ENCODE results near the gene CBX3. TPM values are rescaled to one million over a fixed set of nuclear protein-coding genes. Genes with fewer than 3 reads are reported as not detected.
"Not testable (repeated sequence)": the region's sequence is repeated elsewhere in the genome, so short reads cannot be mapped to it uniquely, and the experiment has no call there.

Gene CBX3
- 139 and 151 TPM in 2 replicates for total RNA-seq

DNA sequence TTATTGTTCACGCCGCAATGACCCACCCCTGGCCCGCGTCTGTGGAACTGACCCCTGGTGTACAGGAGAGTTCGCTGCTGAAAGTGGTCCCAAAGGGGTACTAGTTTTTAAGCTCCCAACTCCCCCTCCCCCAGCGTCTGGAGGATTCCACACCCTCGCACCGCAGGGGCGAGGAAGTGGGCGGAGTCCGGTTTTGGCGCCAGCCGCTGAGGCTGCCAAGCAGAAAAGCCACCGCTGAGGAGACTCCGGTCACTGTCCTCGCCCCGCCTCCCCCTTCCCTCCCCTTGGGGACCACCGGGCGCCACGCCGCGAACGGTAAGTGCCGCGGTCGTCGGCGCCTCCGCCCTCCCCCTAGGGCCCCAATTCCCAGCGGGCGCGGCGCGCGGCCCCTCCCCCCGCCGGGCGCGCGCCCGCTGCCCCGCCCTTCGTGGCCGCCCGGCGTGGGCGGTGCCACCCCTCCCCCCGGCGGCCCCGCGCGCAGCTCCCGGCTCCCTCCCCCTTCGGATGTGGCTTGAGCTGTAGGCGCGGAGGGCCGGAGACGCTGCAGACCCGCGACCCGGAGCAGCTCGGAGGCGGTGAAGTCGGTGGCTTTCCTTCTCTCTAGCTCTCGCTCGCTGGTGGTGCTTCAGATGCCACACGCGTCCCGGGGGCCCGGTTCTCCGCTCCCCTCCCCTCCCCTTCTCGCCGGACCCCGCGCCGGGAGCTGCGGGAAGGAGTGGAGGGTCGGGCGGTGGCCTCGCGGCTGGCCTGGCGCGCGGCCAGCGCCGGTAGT lies at the start of gene CBX3:
TSS of gene CBX3 (plus strand) at position 499 of the 772 bp plus-strand sequence. CDS start 1,254 bp downstream, outside the sequence.
- H3K4me3 ChIP-seq (ENCODE audit: low read depth, low read length) = peak within 1 kb of the TSS; percentile 94
- TF ChIP-seq, protein P1, sequence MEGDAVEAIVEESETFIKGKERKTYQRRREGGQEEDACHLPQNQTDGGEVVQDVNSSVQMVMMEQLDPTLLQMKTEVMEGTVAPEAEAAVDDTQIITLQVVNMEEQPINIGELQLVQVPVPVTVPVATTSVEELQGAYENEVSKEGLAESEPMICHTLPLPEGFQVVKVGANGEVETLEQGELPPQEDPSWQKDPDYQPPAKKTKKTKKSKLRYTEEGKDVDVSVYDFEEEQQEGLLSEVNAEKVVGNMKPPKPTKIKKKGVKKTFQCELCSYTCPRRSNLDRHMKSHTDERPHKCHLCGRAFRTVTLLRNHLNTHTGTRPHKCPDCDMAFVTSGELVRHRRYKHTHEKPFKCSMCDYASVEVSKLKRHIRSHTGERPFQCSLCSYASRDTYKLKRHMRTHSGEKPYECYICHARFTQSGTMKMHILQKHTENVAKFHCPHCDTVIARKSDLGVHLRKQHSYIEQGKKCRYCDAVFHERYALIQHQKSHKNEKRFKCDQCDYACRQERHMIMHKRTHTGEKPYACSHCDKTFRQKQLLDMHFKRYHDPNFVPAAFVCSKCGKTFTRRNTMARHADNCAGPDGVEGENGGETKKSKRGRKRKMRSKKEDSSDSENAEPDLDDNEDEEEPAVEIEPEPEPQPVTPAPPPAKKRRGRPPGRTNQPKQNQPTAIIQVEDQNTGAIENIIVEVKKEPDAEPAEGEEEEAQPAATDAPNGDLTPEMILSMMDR (conservative IDR thresholded peaks at IDR 0.05; ENCODE audit: low read depth, low read length) = no peak
- DNase-seq (ENCODE audit: low read depth) = no peak

DNA sequence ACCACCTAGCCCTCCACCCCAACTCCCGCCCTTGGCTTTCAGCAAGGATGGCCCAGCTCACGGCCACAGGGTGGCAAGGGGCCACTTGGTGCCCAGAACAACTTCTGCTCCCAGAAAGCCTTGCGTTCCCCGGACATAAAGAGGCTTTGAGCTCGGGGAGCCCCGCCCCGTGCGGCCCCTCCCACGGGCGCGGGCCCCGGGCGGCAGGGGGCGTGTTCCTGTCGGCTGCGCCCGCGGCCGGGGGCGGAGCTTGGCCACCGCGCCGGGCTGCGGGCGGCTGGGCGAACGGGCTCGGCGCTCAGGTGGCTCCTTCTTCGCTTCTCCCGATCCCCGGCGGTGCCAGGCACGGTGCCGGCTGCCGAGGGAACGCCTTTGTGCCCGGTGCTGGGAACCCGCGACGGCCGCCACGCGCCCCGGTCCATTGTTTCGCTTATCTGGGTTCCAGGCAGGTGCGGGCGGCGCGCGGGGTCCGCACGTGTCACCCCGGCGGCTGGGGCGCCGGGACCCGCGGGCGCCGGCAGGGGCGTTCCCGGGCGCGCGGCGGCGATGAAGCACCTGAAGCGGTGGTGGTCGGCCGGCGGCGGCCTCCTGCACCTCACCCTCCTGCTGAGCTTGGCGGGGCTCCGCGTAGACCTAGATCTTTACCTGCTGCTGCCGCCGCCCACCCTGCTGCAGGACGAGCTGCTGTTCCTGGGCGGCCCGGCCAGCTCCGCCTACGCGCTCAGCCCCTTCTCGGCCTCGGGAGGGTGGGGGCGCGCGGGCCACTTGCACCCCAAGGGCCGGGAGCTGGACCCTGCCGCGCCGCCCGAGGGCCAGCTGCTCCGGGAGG lies 49.4 kb upstream of the CBX3 start, which contains the start of gene NFE2L3:
TSS of gene NFE2L3 (plus strand) at position 246 of the 829 bp plus-strand sequence. CDS start at position 547, 301 bp downstream.
- DNase-seq (ENCODE audit: low read depth) = no peak
- TF ChIP-seq, protein P1 (conservative IDR thresholded peaks at IDR 0.05; ENCODE audit: low read depth, low read length) = peak; percentile 2
- peak within 1 kb of the TSS; percentile 63 for H3K4me3 ChIP-seq (ENCODE audit: low read depth, low read length)

DNA sequence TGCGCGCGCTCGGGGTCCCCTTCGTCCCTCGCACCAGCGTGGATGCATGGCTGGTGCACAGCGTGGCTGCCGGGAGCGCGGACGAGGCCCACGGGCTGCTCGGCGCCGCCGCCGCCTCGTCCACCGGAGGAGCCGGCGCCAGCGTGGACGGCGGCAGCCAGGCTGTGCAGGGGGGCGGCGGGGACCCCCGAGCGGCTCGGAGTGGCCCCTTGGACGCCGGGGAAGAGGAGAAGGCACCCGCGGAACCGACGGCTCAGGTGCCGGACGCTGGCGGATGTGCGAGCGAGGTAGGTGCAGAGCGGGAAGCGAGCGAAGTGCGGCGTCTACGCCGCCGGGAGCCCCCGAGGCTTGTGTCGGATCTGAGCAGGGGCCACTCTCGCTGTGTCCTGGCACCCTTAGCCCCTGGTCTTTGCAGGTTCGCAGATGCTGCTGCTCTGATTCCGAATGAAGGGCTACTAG lies 48.7 kb upstream of the CBX3 start:
- H3K4me3 ChIP-seq (ENCODE audit: low read depth, low read length) = peak overlapping the region; percentile 63
- DNase-seq (ENCODE audit: low read depth) = not testable (repeated sequence)

DNA sequence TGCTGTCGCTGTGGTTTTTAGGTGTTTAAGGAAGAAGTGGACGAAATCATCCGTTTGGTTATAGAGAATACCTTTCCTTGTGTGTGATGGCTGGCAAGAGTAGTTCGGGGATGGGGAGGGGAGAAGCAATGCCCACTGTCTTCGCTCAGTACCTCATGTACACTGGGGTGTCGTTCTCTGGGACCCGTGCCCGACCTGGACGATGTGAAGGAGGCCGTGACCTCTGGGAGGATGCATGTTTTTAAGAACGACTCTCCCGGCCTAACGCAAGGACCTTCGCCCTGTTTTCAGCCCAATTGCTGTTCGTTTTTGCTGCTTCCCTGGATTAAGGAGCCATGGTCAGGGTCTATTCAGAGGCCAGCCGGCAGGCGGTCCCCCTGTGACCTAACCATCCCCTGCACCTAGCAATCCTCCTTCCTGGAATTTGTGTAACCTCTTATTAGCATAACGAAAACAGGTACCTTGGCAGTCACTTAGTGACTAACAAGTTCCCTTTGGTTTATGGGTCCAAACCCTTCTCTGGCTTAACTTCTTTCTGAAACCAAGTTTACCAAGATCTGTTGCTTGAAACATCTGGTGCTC lies 48.2 kb upstream of the CBX3 start:
- TF ChIP-seq, protein P1 (conservative IDR thresholded peaks at IDR 0.05; ENCODE audit: low read depth, low read length) = no peak
- H3K4me3 ChIP-seq (ENCODE audit: low read depth, low read length) = peak overlapping the region; percentile 63
- no peak for DNase-seq (ENCODE audit: low read depth)

DNA sequence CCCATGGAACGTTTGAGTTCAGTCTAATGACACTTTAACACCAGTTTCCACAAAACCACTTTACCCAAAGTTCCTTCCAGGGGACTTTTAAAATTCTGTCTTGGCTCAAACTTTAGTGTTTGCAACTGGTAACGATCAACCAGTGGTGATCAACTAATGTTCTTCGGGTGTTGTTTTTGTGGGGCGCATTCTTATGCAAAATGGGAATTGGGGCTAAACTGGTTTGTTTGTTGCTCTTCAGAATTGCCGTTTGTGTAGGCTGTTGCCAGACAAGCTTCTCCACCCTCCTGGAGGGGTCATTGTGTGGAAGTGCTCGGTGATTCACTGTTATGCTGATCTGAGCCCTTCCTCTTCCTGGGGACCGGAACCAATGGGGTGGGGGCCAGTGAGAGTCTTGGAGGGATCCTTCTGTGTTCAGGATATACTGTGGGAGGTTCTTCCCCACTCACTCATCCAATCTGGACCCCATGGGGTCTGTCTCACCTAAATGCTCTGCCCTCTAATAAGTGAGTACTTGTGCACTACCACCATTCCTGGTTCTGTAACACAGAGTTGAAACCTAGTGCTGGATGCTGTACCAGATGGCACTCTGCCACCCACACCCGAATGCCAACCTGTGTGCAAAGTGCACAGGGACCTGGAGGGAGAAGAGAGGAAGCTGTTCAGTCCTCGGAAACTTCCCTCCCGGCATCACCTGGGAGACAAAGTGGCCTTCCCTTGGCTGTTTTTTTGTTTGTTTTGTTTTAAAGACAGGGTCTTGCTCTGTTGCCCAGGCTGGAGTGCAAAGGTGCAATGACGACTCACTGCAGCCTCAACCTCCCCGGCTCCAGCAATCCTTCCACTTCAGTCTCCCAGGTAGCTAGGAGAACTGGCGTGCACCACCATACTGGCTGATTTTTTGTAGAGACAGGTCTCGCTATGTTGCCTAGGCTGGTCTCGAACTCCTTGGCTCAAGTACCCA lies 47.4 kb upstream of the CBX3 start:
- peak overlapping the region; percentile 63 for H3K4me3 ChIP-seq (ENCODE audit: low read depth, low read length)
- DNase-seq (ENCODE audit: low read depth) = no peak
- TF ChIP-seq, protein P1 (conservative IDR thresholded peaks at IDR 0.05; ENCODE audit: low read depth, low read length) = no peak

DNA sequence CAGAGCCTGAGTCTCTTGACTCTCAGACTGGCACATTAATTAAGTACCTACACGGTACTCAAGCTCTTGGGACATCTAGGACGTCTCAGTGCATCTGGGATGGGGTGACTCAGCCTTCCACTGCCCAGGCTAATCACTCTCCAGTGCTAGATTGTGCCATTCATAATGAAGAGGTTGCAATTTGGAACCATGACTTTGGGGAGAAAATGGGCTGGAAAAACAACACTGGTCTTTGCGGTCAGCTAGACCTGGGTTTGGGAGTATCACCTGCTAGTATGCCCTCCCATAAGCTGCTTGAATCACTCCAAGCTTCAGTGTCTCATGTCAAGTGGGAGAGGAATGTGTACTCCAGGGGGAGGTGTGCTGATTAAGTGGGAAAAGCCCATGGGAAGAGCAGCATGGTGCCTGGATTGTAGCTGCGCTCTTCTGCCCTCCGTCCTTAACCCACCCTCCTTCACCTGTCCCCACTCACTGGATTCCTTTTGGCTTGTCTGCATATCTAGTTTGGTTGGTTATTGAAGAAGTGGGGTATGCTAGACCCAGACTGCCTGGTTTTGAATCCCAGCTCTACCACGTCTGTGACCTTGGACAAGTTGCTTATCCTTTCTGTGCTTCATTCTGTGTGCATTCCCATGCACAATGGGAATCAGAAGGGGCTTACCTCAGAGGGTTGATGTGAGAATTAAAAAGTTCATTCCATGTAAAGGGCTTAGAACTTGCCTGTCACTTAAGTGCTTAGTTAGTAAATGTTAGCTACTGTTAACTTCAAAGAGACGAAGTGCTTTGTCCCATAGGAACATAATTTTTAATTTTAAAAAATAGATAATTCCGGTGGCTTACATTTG lies 45.8 kb upstream of the CBX3 start:
- H3K4me3 ChIP-seq (ENCODE audit: low read depth, low read length) = peak overlapping the region; percentile 33
- peak; percentile 73 for DNase-seq (ENCODE audit: low read depth)
- TF ChIP-seq, protein P1 (conservative IDR thresholded peaks at IDR 0.05; ENCODE audit: low read depth, low read length) = peak; percentile 25
